NCI-H1436 treated with DMSO at 0.1 percent for 48 hours (cell line): ENCODE results near the gene FLNA.
"Not testable (repeated sequence)": the region's sequence is repeated elsewhere in the genome, so short reads cannot be mapped to it uniquely, and the experiment has no call there.

ENCODE experiments used
- DNase-seq: peaks from one replicate; lab custom pipeline; 2025; lab: John Stamatoyannopoulos, UW

The FLNA gene

GRCh38 chrX:154359362-154360154 lies 14.9 kb downstream of the FLNA start:
- DNase-seq = no peak

GRCh38 chrX:154358829-154359228 lies 15.6 kb downstream of the FLNA start:
- DNase-seq = no peak

- no peak for DNase-seq
Measured at GRCh38 chrX:154358011-154358410, 16.4 kb downstream of the FLNA start.

- DNase-seq = no peak
Measured at GRCh38 chrX:154357205-154357604, 17.2 kb downstream of the FLNA start.

- DNase-seq = no peak
Measured at GRCh38 chrX:154356596-154356995, 17.8 kb downstream of the FLNA start.

- no peak for DNase-seq
Measured at GRCh38 chrX:154355776-154356140, 18.7 kb downstream of the FLNA start.

GRCh38 chrX:154355094-154355775 lies 19.2 kb downstream of the FLNA start:
- no peak for DNase-seq

GRCh38 chrX:154354516-154354915 lies 19.9 kb downstream of the FLNA start:
- DNase-seq = no peak

GRCh38 chrX:154354013-154354412 lies 20.4 kb downstream of the FLNA start:
- no peak for DNase-seq

- no peak for DNase-seq
Measured at GRCh38 chrX:154353172-154353843, 21.1 kb downstream of the FLNA start.

- DNase-seq = no peak
Measured at GRCh38 chrX:154352466-154352865, 22.0 kb downstream of the FLNA start.

- DNase-seq = no peak
Measured at GRCh38 chrX:154352012-154352401, 22.4 kb downstream of the FLNA start.

- DNase-seq = no peak
Measured at GRCh38 chrX:154351183-154352011, 23.0 kb downstream of the FLNA start.

- no peak for DNase-seq
Measured at GRCh38 chrX:154350429-154351182, 23.8 kb downstream of the FLNA start.

- DNase-seq = no peak
Measured at GRCh38 chrX:154349979-154350378, 24.5 kb downstream of the FLNA start.

- no peak for DNase-seq
Measured at GRCh38 chrX:154349359-154349935, 25.0 kb downstream of the FLNA start.

- no peak for DNase-seq
Measured at GRCh38 chrX:154348646-154349358, 25.6 kb downstream of the FLNA start.

GRCh38 chrX:154348114-154348531 lies 26.3 kb downstream of the FLNA start:
- DNase-seq = no peak

GRCh38 chrX:154343620-154344019 lies 30.8 kb downstream of the FLNA start:
- DNase-seq = not testable (repeated sequence)

- not testable (repeated sequence) for DNase-seq
Measured at GRCh38 chrX:154343063-154343462, 31.4 kb downstream of the FLNA start.
